HG02763 (cell line): Measurements from ENCODE around the gene FRS3.

Source experiments
- ATAC-seq: cut with Tn5 transposase; IDR thresholded peaks from one replicate; pipeline ENCODE4 v1.9.1; 2021; ENCODE audit warnings: mild to moderate bottlenecking, moderate library complexity; ENCODE audit not compliant: unreplicated experiment

FRS3 gene

DNA sequence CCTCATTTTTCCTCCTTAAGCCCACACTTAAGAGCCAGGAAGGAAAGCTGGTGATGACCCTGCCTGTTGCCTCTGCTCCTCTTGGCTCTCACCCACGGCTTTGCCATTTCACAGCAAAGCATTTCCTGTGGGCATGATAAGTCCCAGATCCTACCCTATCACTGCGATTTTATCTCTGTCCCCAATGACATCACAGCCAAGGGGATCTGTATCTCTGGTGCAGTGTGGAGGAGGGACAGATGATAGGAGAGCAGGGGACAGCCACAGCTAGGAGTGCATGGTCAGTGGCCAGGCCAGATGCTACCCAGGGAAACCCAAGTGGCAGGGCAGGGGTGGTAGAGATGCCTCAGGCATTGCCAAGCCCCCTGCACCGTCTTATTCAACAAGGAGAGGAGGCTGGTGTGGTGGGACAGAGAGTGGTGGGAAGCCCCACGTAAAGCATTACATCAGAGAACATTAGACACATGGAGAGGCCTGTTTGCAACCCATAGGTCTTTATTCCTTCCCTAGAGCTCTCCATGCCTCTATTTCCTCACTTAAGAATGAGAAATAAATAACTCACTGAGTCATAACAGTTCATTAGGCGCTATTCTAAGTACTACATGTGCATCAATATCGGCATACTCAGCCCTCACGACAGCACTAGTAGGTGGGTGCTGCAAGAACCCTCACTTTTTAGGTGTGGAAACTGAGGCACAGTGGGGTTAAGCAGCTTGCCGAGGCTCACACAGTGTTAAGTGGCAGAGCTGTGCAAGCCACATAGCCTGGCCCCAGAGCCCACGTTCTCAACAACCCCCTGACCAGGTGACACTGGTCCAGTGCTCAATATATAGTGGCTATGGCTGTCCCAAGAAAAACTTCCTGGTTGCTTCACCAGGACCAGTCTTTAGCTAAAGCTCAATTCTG lies 48.9 kb downstream of the FRS3 start:
- no peak for ATAC-seq

DNA sequence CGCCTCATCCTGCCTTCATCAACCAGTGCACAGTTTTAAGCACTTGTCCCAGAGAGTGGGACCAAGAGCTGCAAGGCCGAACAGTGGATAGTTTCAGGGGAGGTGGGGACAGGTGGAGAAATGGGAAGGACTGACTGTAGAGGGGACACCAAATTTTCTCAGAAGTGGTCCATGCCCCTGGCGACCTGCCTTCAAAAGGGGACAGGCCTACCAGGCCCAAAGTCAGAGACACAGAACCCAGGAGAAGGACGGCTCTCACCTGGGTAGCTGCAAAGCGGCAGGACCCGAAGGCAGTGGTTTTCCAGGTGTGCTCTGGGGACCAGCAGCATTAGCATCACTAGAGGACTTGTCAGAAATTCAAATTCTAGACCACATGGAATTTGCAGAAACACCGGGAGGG lies 50.1 kb downstream of the FRS3 start:
- ATAC-seq: no peak

DNA sequence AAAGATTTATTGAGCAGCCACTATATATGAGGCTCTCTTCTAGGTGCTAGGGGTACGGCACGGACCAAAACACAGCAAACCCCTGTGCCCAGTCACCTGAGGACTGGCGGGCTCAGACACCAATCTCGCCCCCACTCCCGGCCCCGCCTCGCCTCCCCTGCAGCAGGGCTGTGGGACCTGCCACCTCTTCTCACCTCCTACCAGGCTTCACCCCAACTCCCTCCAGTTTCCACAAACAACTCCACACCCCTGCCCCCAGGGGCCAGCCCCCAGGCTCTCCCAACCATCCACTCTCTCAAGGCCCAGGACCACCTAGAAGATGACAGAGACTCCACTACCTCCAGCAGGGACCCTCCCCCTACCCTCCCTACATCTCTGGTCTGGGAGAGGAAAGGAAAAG lies 50.7 kb downstream of the FRS3 start:
- no peak for ATAC-seq

DNA sequence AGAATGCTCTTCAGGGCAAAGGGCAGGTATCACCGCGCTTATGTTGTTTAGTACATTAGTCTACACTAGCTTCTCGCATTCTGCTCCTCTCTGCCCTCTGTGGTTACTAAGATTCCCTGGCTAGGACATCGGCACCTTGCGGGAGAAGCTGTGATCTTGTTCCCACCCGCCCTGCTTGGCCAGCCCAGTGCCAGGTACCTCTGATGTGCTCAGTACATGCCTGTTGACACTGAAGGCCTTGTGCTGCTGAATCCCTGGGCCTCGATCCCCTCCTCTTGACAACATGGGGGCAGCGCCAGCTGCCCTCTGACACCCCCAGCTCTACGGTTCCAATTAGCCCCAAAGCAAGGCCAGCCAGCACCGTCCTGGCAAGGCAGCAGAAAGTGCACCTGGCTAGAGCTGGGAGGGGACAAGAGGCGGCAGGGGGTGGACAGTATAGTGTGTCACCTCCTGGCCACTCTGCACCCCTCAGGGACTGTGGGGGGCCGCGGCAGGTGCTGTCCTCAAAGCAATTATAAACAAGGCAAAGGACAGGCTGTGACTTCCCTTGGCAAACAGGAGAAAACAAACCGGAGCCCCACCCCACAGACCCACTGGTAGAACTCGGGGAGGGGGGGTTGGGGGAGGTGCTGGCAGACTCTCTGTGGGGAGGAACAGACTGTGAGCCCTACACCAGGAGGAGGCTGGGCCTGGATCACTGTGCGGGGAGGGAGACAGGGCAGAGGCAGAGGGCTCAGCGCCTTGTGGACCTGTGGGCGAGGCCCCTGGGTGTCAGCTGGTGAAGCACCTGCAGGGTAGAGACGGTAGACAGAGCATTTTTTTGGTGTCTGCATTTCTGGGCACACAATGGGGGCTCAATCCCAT lies 51.4 kb downstream of the FRS3 start:
- ATAC-seq: no peak

DNA sequence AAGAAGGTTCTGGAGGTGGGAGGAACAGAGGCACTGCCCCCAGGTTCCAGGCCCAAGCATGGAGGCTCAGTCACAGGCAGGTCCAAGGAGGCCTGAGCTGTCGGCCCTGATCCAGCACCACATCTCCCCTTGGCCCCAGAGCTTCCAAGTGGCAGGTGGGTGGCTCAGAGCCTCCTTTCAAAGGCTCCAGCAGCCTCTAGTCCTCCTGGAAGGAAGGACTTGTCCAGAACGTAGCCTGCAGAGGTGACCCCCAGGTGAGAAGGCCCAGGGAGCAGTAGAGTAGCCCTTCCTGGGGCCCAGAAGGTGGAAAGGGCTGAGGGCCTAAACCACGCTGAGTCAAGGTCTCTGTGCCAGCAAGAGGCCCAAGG lies 52.0 kb downstream of the FRS3 start:
- no peak for ATAC-seq

DNA sequence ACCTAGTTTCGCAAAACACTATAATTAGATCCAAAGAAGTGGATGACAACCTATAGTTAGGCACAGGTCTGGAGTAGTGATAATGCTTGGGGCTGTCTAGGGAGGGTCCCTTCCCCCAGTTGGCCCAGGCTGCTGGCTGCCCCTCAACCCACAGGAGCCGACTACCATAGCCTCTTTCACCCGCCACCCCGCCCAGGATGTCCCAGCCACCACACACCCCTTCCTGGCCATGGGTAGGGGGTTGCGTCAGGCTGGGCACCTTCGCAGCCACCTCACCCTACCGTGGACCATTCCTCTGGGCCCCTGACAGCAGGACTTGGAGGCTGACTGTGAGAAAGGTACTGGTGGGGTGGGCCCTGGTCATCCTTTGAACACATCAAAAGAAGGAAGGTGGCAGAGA lies 52.8 kb downstream of the FRS3 start:
- no peak for ATAC-seq

DNA sequence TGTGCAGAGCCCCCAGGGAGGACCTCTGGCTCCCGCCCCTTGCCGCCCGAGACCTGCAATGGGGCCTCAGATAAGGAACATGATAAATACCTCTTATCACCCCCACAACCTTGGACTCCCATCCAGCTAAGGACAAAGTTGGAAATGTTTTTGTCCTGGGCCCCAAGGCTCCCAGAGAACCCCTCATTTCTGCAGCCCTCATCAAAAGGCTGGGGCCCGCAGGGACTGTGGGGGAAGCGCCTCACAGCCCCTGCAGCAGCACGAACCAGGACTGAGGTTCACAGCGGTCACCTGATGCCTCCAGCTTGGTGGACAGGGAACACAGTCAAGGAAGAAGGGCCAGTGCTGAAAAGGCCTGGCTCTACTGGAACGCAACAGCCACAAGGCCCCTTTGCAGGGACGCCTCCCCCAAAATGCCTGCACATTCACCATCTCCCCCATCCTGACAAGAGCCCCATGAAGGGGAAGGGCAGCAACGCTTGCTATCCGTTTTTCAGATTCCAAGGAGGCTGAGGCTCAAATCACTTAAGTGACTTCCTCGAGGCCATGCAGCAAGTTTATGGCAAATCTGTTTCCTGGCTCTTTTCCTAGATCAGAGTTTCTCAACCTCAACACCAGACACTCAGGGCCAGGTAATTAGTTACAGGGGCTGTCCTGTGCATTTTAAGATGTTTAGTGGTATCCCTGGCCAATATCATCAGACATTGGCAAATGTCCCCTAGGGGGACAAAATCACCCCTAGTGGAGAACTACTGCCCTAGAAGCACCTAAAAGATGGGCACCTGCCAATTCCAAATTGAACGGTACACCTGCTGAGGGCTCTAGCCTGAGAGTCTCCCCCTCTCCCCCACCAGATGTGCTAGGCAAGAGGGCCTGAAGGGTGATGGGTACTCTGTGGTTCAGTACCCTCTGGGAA lies 54.9 kb downstream of the FRS3 start:
- ATAC-seq: no peak

DNA sequence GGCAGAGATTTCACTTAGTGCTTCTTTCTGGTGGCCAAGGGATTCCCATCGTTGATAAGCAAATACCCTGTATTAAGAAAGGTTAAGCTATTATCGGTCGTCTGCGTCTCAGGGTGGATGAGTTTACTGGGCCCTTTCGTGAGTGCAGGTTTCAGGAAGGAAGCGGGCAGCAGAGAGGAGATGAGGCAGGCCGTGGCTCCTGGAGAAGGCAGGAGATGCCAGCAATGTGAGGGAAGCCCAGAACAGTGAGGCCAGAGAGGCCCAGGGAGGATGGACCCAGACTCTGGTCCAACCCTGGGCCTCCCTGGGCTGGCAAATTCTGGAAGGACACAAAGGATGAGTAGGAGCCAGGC lies 55.5 kb downstream of the FRS3 start:
- ATAC-seq: no peak

DNA sequence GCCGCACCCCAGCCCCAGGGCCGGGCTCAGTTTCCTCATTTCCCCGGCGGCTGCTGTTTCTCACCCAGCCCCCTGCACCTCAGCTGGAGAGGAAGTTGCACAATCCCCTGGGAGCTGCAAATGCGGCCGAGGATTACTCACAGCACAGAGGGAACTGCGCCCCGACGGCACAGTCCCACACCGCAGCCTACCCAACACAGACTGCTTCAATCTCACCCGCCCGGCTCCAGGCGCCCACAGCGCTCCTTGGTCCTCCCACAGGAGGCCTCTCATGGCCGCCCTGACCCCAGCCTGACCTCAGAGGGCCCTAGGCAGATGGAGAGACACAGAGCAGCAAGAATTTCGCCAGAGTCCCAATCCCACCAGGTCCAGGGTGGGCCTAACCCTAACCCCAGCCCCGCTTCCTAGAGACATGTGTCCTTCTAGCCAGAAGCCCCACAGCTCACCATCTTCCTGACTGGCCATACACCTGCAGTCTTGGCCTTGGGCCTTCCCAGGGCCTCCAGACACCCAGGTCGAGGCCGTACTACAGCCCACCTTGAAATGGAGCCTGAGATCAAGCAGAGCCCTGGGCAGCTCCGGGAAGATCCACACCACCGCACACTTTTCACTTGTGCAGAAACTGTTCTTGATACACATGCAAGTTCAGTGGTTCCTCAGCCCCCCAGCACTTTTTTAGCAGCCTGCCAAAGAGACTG lies 56.0 kb downstream of the FRS3 start:
- ATAC-seq: peak; percentile 63

DNA sequence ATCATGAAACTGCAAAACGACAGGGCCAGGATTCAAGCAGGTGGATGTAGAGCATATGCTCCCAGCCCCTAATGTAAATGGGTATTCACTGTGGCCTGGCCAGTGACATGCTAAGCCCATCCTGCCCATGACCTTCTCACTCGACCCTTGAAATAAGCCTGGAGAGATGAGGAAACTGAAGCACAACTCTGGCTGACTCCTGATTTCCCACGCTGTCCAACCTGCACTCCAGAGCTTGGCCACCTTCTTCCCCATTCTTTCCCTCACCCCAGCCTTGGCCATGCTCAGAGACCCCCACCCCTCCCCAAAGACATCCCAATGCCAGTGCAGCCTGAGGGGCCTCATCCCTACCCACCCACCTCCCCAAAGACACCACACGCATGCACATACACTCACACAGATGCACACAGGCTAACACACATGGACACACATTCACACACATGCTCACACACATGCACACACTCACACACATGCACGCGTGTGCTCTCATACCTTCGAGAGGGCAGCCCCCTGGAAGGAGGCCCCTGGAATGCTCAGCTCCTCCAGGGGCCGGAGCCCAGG lies 56.7 kb downstream of the FRS3 start:
- no peak for ATAC-seq

DNA sequence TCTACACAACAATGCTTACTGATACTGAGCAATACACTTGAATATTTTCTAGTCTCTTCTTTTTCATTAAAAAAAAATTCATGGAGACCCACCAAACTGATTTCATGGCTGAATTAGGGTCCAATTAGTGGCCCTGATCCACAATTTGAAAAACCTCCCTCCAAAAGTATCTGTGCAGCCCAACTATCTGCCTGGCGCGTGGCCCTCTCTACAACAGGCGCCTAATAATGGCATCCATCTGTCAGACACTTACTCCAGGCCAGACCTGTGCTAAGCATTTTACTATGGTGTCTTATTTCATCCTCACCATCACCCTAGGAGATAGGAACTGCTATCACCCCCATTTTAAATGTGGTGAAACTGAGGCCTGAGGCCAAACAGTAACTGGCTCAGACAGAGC lies 58.3 kb downstream of the FRS3 start:
- ATAC-seq: no peak

DNA sequence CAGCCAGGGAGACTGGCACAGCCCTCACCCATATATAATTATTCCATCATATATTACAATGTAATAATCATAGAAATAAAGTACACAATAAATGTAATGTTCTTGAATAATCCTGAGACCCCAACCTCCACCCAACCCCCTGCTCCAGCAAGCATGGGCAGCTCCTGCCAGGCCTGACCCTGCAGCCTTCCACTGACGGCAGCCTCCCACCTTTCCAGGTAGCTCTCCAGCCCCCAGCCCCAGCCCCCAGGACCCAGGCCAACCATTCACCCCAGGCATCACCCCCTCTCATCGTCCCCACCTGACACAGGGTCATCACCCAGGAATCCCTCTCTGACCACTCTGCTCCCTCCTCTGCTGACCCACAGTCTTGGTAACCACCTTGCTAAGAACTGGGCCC lies 58.9 kb downstream of the FRS3 start:
- no peak for ATAC-seq

DNA sequence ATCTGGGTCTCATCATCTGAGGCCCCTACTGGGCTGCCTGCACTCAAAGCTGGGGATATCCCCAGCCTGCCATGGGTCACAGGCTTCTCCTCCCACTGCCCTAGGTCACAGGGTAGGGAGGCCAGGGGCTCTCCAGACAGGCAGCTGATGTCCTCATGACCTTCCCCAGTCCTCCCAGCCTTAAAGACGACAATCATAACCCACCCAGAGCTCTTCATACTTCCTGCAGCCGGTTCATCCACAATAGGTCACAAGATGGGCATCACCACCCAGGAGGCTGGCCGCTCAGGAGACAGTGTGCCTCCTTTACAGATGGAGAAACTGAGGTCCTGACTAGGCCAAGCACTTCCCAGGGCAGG lies 59.5 kb downstream of the FRS3 start:
- ATAC-seq: no peak
